Measurements from ENCODE around the gene SEZ6L2.
A peak's percentile ranks its signal among the peaks of the same experiment; 100 is the strongest.
"Not testable (repeated sequence)": the region's sequence is repeated elsewhere in the genome, so short reads cannot be mapped to it uniquely, and the experiment has no call there.

Gene SEZ6L2

GRCh38 chr16:29909851-29910250 is 10.5 kb upstream of the SEZ6L2 start:
- DNase-seq, result peak in 3 of 4 experiments; percentile 34 to 48 (median 40)

GRCh38 chr16:29909391-29909790 is 10.0 kb upstream of the SEZ6L2 start:
- peak; percentile 60 to 91 (median 80) for DNase-seq

- no peak for DNase-seq
Observed at GRCh38 chr16:29908719-29909220, 9.4 kb upstream of the SEZ6L2 start.

- DNase-seq, result no peak
Observed at GRCh38 chr16:29907973-29908372, 8.6 kb upstream of the SEZ6L2 start.

- no peak for DNase-seq
Observed at GRCh38 chr16:29906520-29907244, 7.3 kb upstream of the SEZ6L2 start.

GRCh38 chr16:29905668-29906067 is 6.3 kb upstream of the SEZ6L2 start:
- DNase-seq, result no peak

GRCh38 chr16:29904947-29905346 is 5.6 kb upstream of the SEZ6L2 start:
- DNase-seq, result no peak

- DNase-seq, result peak in 3 of 4 experiments; percentile 34 to 55 (median 54)
Observed at GRCh38 chr16:29903590-29903989, 4.2 kb upstream of the SEZ6L2 start.

- no peak for DNase-seq
Observed at GRCh38 chr16:29901607-29901945, 2.2 kb upstream of the SEZ6L2 start.

GRCh38 chr16:29900888-29901606 is 1.7 kb upstream of the SEZ6L2 start:
- DNase-seq, result peak in 3 of 4 experiments; percentile 5 to 39 (median 23)

- DNase-seq, result peak; percentile 89 to 95 (median 93)
Observed at GRCh38 chr16:29900102-29900887, 945 bp upstream of the SEZ6L2 start, which contains the start of gene ASPHD1. Gene ASPHD1 (plus strand): TSS chr16:29900488. CDS start chr16:29900972, 484 bp downstream.

GRCh38 chr16:29898804-29899515 is 390 bp downstream of the SEZ6L2 start:
- DNase-seq, result peak in 1 of 4 experiments; percentile 34

- DNase-seq, result no peak
Observed at GRCh38 chr16:29898135-29898803, 1.1 kb downstream of the SEZ6L2 start.

GRCh38 chr16:29897333-29897732 is 2.0 kb downstream of the SEZ6L2 start:
- no peak for DNase-seq

- no peak for DNase-seq
Observed at GRCh38 chr16:29896841-29897240, 2.5 kb downstream of the SEZ6L2 start.

GRCh38 chr16:29894352-29894751 is 5.0 kb downstream of the SEZ6L2 start:
- no peak for DNase-seq

- no peak for DNase-seq
Observed at GRCh38 chr16:29893553-29893952, 5.8 kb downstream of the SEZ6L2 start.

- DNase-seq, result no peak
Observed at GRCh38 chr16:29892458-29892813, 6.9 kb downstream of the SEZ6L2 start.

GRCh38 chr16:29891525-29892457 is 7.6 kb downstream of the SEZ6L2 start:
- DNase-seq, result peak; percentile 67 to 86 (median 82)

GRCh38 chr16:29889372-29889771 is 10.0 kb downstream of the SEZ6L2 start:
- not testable (repeated sequence) for DNase-seq

- DNase-seq, result no peak
Observed at GRCh38 chr16:29883987-29884386, 15.4 kb downstream of the SEZ6L2 start.

Data from suppressor macrophage (primary cell).